HepG2 (cell line): Measurements from ENCODE around the gene LSM5. TPM values are rescaled to one million over a fixed set of nuclear protein-coding genes. Genes with fewer than 3 reads are reported as not detected.

Experiments used
- CREM ChIP-seq, 2 experiments: sonication (generic) in 1 of 2; formaldehyde crosslinking in 1 of 2; IDR thresholded peaks; 2 replicates each; pipeline versions ENCODE4 v1.4.0 to v1.6.1; 2016 to 2020; ENCODE audit warnings: antibody characterized with exemption in 1 of 2, mild to moderate bottlenecking in 1 of 2, missing genetic modification reagents in 1 of 2
- CSRNP1 ChIP-seq: sonication (generic); formaldehyde crosslinking; IDR thresholded peaks from 2 replicates; pipeline ENCODE4 v1.8.1; 2023; ENCODE audit warnings: mild to moderate bottlenecking, missing genetic modification reagents
- HNF4A ChIP-seq: sonication (generic); formaldehyde crosslinking; IDR thresholded peaks from 2 replicates; pipeline ENCODE4 v1.4.0; 2020; ENCODE audit warnings: missing genetic modification reagents
- NFE2L1 ChIP-seq: sonication (generic); formaldehyde crosslinking; IDR thresholded peaks from 2 replicates; pipeline ENCODE4 v1.4.0; 2020; ENCODE audit warnings: missing genetic modification reagents, mild to moderate bottlenecking, borderline replicate concordance
- NFIC ChIP-seq: IDR thresholded peaks from 2 replicates; pipeline ENCODE4 v1.6.1; 2012; ENCODE audit warnings: mild to moderate bottlenecking, low read length, inconsistent platforms
- NFKB2 ChIP-seq: sonication (generic); formaldehyde crosslinking; IDR thresholded peaks from 2 replicates; pipeline ENCODE4 v1.4.0; 2020; ENCODE audit warnings: missing genetic modification reagents, borderline replicate concordance
- PHF5A ChIP-seq: IDR thresholded peaks from one replicate; pipeline ENCODE4 v1.6.1; 2018; ENCODE audit warnings: low read depth, missing genetic modification reagents; ENCODE audit not compliant: unreplicated experiment
- RARG ChIP-seq: sonication (generic); formaldehyde crosslinking; IDR thresholded peaks from 2 replicates; pipeline ENCODE4 v1.4.0; 2020; ENCODE audit warnings: low read depth, mild to moderate bottlenecking, missing genetic modification reagents
- SOX6 ChIP-seq, 2 experiments: fragments of 450-650 bp in 1 of 2; sonication (generic) in 1 of 2; formaldehyde crosslinking in 1 of 2; IDR thresholded peaks; 2 replicates each; pipeline versions ENCODE4 v1.4.0 to v1.6.1; 2017 to 2020; ENCODE audit warnings: antibody characterized with exemption in 1 of 2, mild to moderate bottlenecking in 1 of 2, missing genetic modification reagents in 1 of 2
- SPEN ChIP-seq: sonication (generic); formaldehyde crosslinking; IDR thresholded peaks from 2 replicates; pipeline ENCODE4 v1.5.1; 2020; ENCODE audit warnings: low read depth, mild to moderate bottlenecking, missing genetic modification reagents
- ZBTB46 ChIP-seq: sonication (generic); formaldehyde crosslinking; IDR thresholded peaks from 2 replicates; pipeline ENCODE4 v1.4.0; 2020; ENCODE audit warnings: mild to moderate bottlenecking, missing genetic modification reagents, borderline replicate concordance
- ZBTB49 ChIP-seq: sonication (generic); formaldehyde crosslinking; IDR thresholded peaks from 2 replicates; pipeline ENCODE4 v1.4.0; 2020; ENCODE audit warnings: missing genetic modification reagents, borderline replicate concordance
- ZHX1 ChIP-seq: sonication (generic); formaldehyde crosslinking; IDR thresholded peaks from 2 replicates; pipeline ENCODE4 v1.8.1; 2022; ENCODE audit warnings: low read depth, mild to moderate bottlenecking, missing genetic modification reagents
- ZNF614 ChIP-seq: IDR thresholded peaks from 2 replicates; pipeline ENCODE4 v1.6.1; 2018; ENCODE audit warnings: missing biosample characterization, missing genetic modification reagents, inconsistent platforms, borderline replicate concordance
- ZNF703 ChIP-seq: sonication (generic); formaldehyde crosslinking; IDR thresholded peaks from 2 replicates; pipeline ENCODE4 v1.5.1; 2020; ENCODE audit warnings: missing genetic modification reagents, mild to moderate bottlenecking, moderate library complexity, borderline replicate concordance
- ZSCAN31 ChIP-seq: sonication (generic); formaldehyde crosslinking; IDR thresholded peaks from 2 replicates; pipeline ENCODE4 v1.5.0; 2020; ENCODE audit warnings: low read depth, mild to moderate bottlenecking, missing genetic modification reagents
- ZUFSP ChIP-seq: sonication (generic); formaldehyde crosslinking; IDR thresholded peaks from 2 replicates; pipeline ENCODE4 v1.9.0; 2021; ENCODE audit warnings: missing genetic modification reagents, mild to moderate bottlenecking, borderline replicate concordance
- polyA plus RNA-seq, 8 experiments: library from polyadenylated mRNA; depleted of rRNA in 3 of 8; stranded (reverse) in 7 of 8; unstranded in 1 of 8; fragments of >200 nt; fragmentation: Illumina TruSeq in 4 of 8; extraction: Trizol in 4 of 8; gene quantifications; 2 replicates each; pipeline versions ENCODE4 v1.2.1 to v1.2.3, GENCODE V29; 2011 to 2016; ENCODE audit warnings: low read depth in 4 of 8, missing spikeins in 1 of 8, mixed read lengths in 1 of 8; ENCODE audit not compliant: insufficient read depth in 1 of 8
- total RNA-seq, 5 experiments: library from RNA; depleted of rRNA; stranded (reverse); fragments of >200 nt; fragmentation: Illumina TruSeq; extraction: Trizol; gene quantifications; 2 replicates each; pipeline ENCODE4 v1.2.3, GENCODE V29; 2016; ENCODE audit warnings: low read depth in 1 of 5

LSM5 gene
- total and polyA plus RNA-seq, 2 of the 13 experiments (the other 11 are each of a cell fraction or from before 2014, with no cell fraction given), result 30.3 to 183 TPM

GRCh38 chr7:32515890-32516550, 25.8 kb upstream of the LSM5 start (continued):
- TF ChIP-seq ZNF614 (0 out of 2 replicates have a peak, but pooled peaks have one; percentile 33), CREM (IDR thresholded peaks at IDR 0.05) (0 out of 2 replicates have a peak, but pooled peaks have one; percentile 24), CREM (CRISPR knock-in tag; IDR thresholded peaks at IDR 0.05) (no peak), ZHX1 (CRISPR knock-in tag) (no peak), ZSCAN31 (CRISPR knock-in tag) (no peak), HNF4A (CRISPR knock-in tag) (peak; percentile 71), CSRNP1 (CRISPR knock-in tag) (no peak), ZNF703 (CRISPR knock-in tag) (no peak), NFKB2 (CRISPR knock-in tag) (no peak), RARG (CRISPR knock-in tag) (no peak), ZBTB49 (CRISPR knock-in tag) (no peak), PHF5A (CRISPR knock-in tag) (no peak), NFIC (peak; percentile 49; the same call in 1 of the 2 replicates), ZBTB46 (no peak), SPEN (CRISPR knock-in tag) (no peak), NFE2L1 (CRISPR knock-in tag) (no peak), ZUFSP (CRISPR knock-in tag) (no peak), SOX6 (IDR thresholded peaks at IDR 0.05) (no peak), SOX6 (CRISPR knock-in tag; IDR thresholded peaks at IDR 0.05) (peak; percentile 67; the same call in 1 of the 2 replicates)
